ENCODE measurements around the gene KCNT2.

- TF ChIP-seq, protein P1, sequence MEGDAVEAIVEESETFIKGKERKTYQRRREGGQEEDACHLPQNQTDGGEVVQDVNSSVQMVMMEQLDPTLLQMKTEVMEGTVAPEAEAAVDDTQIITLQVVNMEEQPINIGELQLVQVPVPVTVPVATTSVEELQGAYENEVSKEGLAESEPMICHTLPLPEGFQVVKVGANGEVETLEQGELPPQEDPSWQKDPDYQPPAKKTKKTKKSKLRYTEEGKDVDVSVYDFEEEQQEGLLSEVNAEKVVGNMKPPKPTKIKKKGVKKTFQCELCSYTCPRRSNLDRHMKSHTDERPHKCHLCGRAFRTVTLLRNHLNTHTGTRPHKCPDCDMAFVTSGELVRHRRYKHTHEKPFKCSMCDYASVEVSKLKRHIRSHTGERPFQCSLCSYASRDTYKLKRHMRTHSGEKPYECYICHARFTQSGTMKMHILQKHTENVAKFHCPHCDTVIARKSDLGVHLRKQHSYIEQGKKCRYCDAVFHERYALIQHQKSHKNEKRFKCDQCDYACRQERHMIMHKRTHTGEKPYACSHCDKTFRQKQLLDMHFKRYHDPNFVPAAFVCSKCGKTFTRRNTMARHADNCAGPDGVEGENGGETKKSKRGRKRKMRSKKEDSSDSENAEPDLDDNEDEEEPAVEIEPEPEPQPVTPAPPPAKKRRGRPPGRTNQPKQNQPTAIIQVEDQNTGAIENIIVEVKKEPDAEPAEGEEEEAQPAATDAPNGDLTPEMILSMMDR (IDR thresholded peaks at IDR 0.05), result no peak
- TF ChIP-seq CBX2 (IDR thresholded peaks at IDR 0.05; ENCODE audit: borderline replicate concordance, low read depth) (no peak), BCL3 (IDR thresholded peaks at IDR 0.05) (no peak), EP300 (IDR thresholded peaks at IDR 0.05) (no peak), RAD21 (conservative IDR thresholded peaks at IDR 0.05 in 1 of 2, IDR thresholded peaks at IDR 0.05 in 1 of 2) (no peak)
These were observed 170.6 kb downstream of the KCNT2 start for GRCh38 chr1:196437671-196438070.

Measured in A549 (cell line).